ACC112 (cell line): ENCODE data around the gene TMEM131.
"Not testable (repeated sequence)": the region's sequence is repeated elsewhere in the genome, so short reads cannot be mapped to it uniquely, and the experiment has no call there.

Experiments used
- H2AFZ ChIP-seq: fragments of 200-600 bp; sonication (generic); one replicate; pipeline ENCODE4 v1.6.0; 2017; ENCODE audit warnings: antibody characterized with exemption, low read length; ENCODE audit not compliant: unreplicated experiment
- H3K27ac ChIP-seq: fragments of 200-600 bp; sonication (generic); 2 replicates; pipeline ENCODE4 v1.5.1; 2014; ENCODE audit warnings: low read depth, mild to moderate bottlenecking, antibody characterized with exemption, low read length, moderate library complexity
- H3K27me3 ChIP-seq: fragments of 200-600 bp; sonication (generic); 2 replicates; pipeline ENCODE4 v1.6.1; 2014; ENCODE audit warnings: mild to moderate bottlenecking, antibody characterized with exemption, low read length, moderate library complexity, mixed read lengths; ENCODE audit not compliant: insufficient read depth
- H3K36me3 ChIP-seq: fragments of 200-600 bp; sonication (generic); 2 replicates; pipeline ENCODE4 v1.6.1; 2016; ENCODE audit warnings: mild to moderate bottlenecking, antibody characterized with exemption, low read length, moderate library complexity, mixed read lengths; ENCODE audit not compliant: insufficient read depth
- H3K4me1 ChIP-seq: fragments of 200-600 bp; sonication (generic); one replicate; pipeline ENCODE4 v1.6.1; 2016; ENCODE audit warnings: low read length, mixed read lengths; ENCODE audit not compliant: insufficient read depth, unreplicated experiment, control insufficient read depth
- H3K4me3 ChIP-seq: fragments of 200-600 bp; sonication (generic); 2 replicates; pipeline ENCODE4 v1.5.1; 2014; ENCODE audit warnings: mild to moderate bottlenecking, low read depth, low read length
- H3K79me2 ChIP-seq: fragments of 200-600 bp; sonication (generic); one replicate; pipeline ENCODE4 v1.6.0; 2016; ENCODE audit warnings: low read length; ENCODE audit not compliant: control insufficient read depth, unreplicated experiment, insufficient read depth

Gene TMEM131

DNA sequence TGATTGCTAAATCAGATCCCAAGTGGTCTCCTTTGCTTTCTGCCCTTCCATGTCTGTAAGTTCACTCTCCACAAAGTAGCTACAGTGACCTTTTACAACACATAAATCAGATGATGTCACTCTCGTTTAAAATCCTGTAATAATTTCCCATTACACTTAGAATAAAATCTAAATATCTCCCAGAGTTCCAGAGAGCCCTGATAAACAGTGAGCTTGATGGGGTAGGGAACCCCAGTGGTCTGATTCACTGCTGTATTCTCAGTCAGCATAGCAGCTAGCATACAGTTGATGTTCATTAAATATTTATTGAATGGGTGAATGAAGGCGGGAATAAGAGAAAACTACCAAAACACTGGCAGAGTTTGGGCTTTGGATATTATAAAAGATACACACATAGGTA, 164.6 kb downstream of the TMEM131 start:
- H3K36me3 ChIP-seq: peaks cover 7% of the 10 kb centered on the region
- H3K27ac ChIP-seq: no peak overlapping the region
- no peak overlapping the region for H3K4me3 ChIP-seq

GRCh38 chr2:97829255-97829654, 166.5 kb downstream of the TMEM131 start:
- not testable (repeated sequence) for H2AFZ ChIP-seq, H3K79me2 ChIP-seq, H3K4me3 ChIP-seq, H3K4me1 ChIP-seq, H3K36me3 ChIP-seq, H3K27me3 ChIP-seq, H3K27ac ChIP-seq

More for the DNA sequence above, 164.6 kb downstream of the TMEM131 start:
- no peak overlapping the region for H2AFZ ChIP-seq
- no peaks in the 10 kb centered on the region for H3K4me1 ChIP-seq
- H3K27me3 ChIP-seq: no peaks in the 10 kb centered on the region
- no peaks in the 10 kb centered on the region for H3K79me2 ChIP-seq

DNA sequence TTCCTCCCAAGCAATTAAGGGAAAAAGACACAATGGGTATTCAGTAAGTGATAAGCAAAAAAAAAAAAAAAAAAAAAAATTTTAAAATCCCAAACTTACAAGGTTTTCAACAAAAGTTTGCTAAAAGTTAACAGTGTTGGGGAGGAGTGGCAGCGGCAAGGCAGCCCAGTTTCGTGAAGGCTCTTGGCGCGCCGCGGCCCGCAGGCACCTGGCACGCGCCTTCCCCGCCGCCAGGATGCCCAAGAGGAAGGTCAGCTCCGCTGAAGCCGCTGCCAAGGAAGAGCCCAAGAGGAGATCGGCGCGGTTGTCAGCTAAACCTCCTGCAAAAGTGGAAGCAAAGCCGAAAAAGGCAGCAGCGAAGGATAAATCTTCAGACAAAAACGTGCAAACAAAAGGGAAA, 168.7 kb downstream of the TMEM131 start:
- H3K4me1 ChIP-seq, H3K4me3 ChIP-seq, H3K36me3 ChIP-seq, H3K79me2 ChIP-seq, H3K27ac ChIP-seq, H2AFZ ChIP-seq, H3K27me3 ChIP-seq: not testable (repeated sequence)

GRCh38 chr2:97826266-97826847, 169.4 kb downstream of the TMEM131 start:
- H2AFZ ChIP-seq, H3K4me3 ChIP-seq, H3K36me3 ChIP-seq, H3K27ac ChIP-seq, H3K27me3 ChIP-seq, H3K4me1 ChIP-seq, H3K79me2 ChIP-seq: not testable (repeated sequence)

DNA sequence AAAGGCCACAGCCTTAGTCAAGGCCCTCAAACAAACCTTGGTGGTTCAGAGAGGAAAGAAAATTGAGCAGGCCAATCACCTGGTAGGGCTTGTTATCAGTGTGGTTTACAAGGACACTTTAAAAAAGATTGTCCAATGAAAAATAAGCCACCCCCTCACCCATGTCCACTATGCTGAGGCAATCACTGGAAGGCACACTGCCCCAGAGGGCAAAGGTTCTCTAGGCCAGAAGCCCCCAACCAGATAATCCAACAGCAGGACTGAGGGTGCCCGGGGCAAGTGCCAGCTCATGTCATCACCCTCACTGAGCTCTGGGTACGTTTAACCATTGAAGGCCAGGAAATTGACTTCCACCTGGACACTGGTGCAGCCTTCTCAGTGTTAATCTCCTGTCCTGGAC, 171.7 kb downstream of the TMEM131 start:
- not testable (repeated sequence) for H3K27ac ChIP-seq, H3K4me1 ChIP-seq, H3K27me3 ChIP-seq, H3K36me3 ChIP-seq, H3K4me3 ChIP-seq, H3K79me2 ChIP-seq, H2AFZ ChIP-seq

- not testable (repeated sequence) for H3K27ac ChIP-seq, H3K4me1 ChIP-seq, H3K4me3 ChIP-seq, H3K36me3 ChIP-seq, H3K79me2 ChIP-seq, H3K27me3 ChIP-seq, H2AFZ ChIP-seq
Measured at GRCh38 chr2:97821862-97822261, 173.9 kb downstream of the TMEM131 start.

DNA sequence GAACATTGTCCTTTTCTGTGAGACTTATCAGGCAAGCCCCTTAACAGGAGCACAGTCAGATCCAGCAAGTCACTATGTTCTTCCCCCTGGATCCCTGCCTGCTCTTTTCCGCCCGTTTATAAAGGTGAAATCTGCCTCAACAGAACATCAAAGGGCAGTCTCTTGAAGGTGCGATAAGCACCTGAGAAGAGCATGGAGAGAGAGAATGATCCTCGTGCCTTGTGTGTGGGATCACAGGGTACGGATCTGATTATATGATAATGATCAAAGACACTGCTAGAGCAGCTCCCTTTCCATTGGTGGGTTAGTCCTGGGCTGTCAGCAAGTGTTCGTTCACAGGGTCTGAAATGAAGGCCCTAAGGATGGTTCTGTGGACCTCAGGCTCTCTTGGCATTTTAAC, 176.0 kb downstream of the TMEM131 start:
- Histone ChIP-seq H3K36me3 (no peaks in the 10 kb centered on the region), H3K4me1 (no peaks in the 10 kb centered on the region), H2AFZ (no peak overlapping the region), H3K79me2 (no peaks in the 10 kb centered on the region), H3K27me3 (no peaks in the 10 kb centered on the region), H3K27ac (no peak overlapping the region), H3K4me3 (no peak overlapping the region)

- Histone ChIP-seq H3K79me2 (no peaks in the 10 kb centered on the region), H2AFZ (no peak overlapping the region), H3K27me3 (no peaks in the 10 kb centered on the region), H3K4me3 (no peak overlapping the region), H3K4me1 (no peaks in the 10 kb centered on the region), H3K36me3 (peaks cover 10% of the 10 kb centered on the region; the same call in 1 of the 2 replicates), H3K27ac (no peak overlapping the region)
Measured at GRCh38 chr2:97816411-97816810, 179.3 kb downstream of the TMEM131 start.

GRCh38 chr2:97812931-97813330, 182.8 kb downstream of the TMEM131 start:
- Histone ChIP-seq H3K36me3 (peaks cover 13% of the 10 kb centered on the region; the same call in 1 of the 2 replicates), H3K27me3 (no peaks in the 10 kb centered on the region)

DNA sequence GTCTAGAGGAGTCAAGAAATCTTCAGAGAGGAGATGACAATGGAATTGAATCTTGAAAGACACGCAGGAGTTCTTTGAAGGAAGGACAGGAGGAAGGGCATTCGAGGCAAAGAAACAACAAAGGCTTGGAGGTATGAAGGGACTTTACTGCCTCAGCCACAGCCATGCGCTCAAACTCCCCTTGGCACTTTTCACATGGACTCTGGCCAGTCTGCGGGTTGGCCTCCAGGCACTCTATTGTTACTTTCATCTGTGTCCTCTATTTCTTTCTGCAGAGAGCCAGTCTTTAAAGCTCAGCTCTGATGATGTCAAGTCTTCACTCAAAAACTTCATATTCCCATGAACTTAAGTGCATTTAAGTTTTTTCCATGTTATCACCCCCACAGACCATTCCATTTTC, 186.9 kb downstream of the TMEM131 start:
- H3K4me1 ChIP-seq: no peaks in the 10 kb centered on the region

More at GRCh38 chr2:97812931-97813330, 182.8 kb downstream of the TMEM131 start:
- H2AFZ ChIP-seq: no peak overlapping the region
- H3K4me1 ChIP-seq: no peaks in the 10 kb centered on the region
- H3K4me3 ChIP-seq: no peak overlapping the region
- no peak overlapping the region for H3K27ac ChIP-seq
- no peaks in the 10 kb centered on the region for H3K79me2 ChIP-seq

DNA sequence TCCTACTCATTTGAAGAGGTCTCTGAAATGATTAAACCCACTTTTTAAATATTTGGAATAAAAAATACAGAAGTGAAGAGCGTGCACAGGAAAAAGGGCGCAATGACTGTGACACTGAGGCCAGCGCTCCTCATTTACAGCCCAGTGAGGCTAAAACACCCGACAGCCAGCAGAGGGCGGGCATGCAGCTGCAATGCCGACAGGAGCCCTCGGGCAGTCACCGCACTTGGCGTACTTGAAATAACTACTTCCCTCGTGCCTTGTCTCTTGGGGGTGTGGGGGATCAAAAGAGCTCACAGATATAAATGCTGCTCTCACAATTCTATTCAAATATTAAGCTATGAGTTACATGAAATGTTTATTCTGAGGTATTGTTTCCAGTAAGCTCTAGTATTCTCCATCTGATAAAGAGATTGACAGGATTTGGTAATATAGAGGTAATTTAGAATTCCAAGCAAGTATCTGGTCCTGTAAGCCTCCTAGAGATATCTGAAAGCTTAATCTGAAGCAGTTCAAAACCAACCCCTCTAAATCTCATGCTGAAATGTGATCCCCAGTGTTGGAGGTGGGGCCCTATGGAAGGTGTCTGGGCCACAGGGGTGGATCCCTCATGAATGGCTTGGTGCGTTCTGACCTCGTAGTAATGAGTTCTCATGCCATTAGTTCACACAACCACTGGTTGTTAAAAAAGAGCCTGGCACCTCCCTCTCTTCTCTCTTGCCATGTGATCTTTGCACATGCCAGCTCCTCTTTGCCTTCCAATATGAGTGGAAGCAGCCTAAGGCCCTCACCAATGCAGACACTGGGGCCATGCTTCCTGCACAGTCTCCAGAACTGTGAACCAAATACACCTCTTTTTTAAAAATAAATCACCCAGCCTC, 188.8 kb downstream of the TMEM131 start:
- no peak overlapping the region for H3K27ac ChIP-seq
- H3K36me3 ChIP-seq: peaks cover 15% of the 10 kb centered on the region
- H3K79me2 ChIP-seq: no peaks in the 10 kb centered on the region
- no peaks in the 10 kb centered on the region for H3K27me3 ChIP-seq
- H2AFZ ChIP-seq: no peak overlapping the region
- no peak overlapping the region for H3K4me3 ChIP-seq
- no peaks in the 10 kb centered on the region for H3K4me1 ChIP-seq

More for the DNA sequence above, 186.9 kb downstream of the TMEM131 start:
- H2AFZ ChIP-seq: no peak overlapping the region
- no peaks in the 10 kb centered on the region for H3K79me2 ChIP-seq
- H3K27ac ChIP-seq: no peak overlapping the region
- H3K36me3 ChIP-seq: peaks cover 13% of the 10 kb centered on the region; the same call in 1 of the 2 replicates
- no peaks in the 10 kb centered on the region for H3K27me3 ChIP-seq
- no peak overlapping the region for H3K4me3 ChIP-seq
